SK-N-SH (cell line): ENCODE data around the gene CTXND1. TPM values are rescaled to one million over a fixed set of nuclear protein-coding genes. Genes with fewer than 3 reads are reported as not detected.

Experiments used
- CTCF ChIA-PET: fragments of 300-600, 350-600 bp; formaldehyde crosslinking; extraction: SDS; loops from one replicate; lab custom pipeline; 2021; lab: Yijun Ruan, JAX
- POLR2A ChIA-PET: fragments of 350-600 bp; sonication (Branson Sonifier 250); formaldehyde crosslinking; extraction: SDS; loops from one replicate; lab custom pipeline; 2020; ENCODE audit warnings: antibody characterized with exemption, inconsistent platforms; lab: Yijun Ruan, JAX
- DNase-seq: peaks from one replicate; pipeline ENCODE4 v3.0.0; 2012
- H2AFZ ChIP-seq: fragments of 200-600 bp; sonication (generic); 2 replicates; pipeline ENCODE4 v1.8.1; 2016; ENCODE audit warnings: antibody characterized with exemption, mild to moderate bottlenecking, low read depth
- H3F3A ChIP-seq: fragments of 200-600 bp; sonication (generic); replicated peaks from 2 replicates; pipeline ENCODE3; 2016; ENCODE audit warnings: antibody characterized with exemption, mild to moderate bottlenecking; ENCODE audit not compliant: insufficient read depth
- H3K27ac ChIP-seq, 2 experiments: fragments of 200-500 bp in 1 of 2; fragments of 200-600 bp in 1 of 2; sonication (Bioruptor generic) in 1 of 2; sonication (generic), shearing (Covaris generic) in 1 of 2; 2 replicates each; pipeline versions ENCODE4 v1.5.1 to v1.6.1; 2014 to 2016; ENCODE audit warnings: low read depth in 2 of 2, inconsistent platforms in 1 of 2, low read length in 1 of 2, mild to moderate bottlenecking in 1 of 2, mixed read lengths in 1 of 2
- H3K27me3 ChIP-seq: fragments of 200-600 bp; sonication (generic), shearing (Covaris generic); 2 replicates; pipeline ENCODE4 v1.6.1; 2016; ENCODE audit warnings: mixed run types; ENCODE audit not compliant: insufficient read depth
- H3K36me3 ChIP-seq, 2 experiments: fragments of 200-500 bp in 1 of 2; fragments of 200-600 bp in 1 of 2; sonication (Bioruptor generic) in 1 of 2; sonication (generic) in 1 of 2; replicated peaks in 1 of 2; 2 replicates each; pipeline versions ENCODE3 to v1.5.1; 2014 to 2016; ENCODE audit warnings: low read length in 1 of 2, mild to moderate bottlenecking in 1 of 2; ENCODE audit not compliant: insufficient read depth in 2 of 2, control insufficient read depth in 1 of 2
- H3K4me1 ChIP-seq, 2 experiments: fragments of 200-500 bp in 1 of 2; fragments of 200-600 bp in 1 of 2; sonication (Bioruptor generic) in 1 of 2; sonication (generic), shearing (Covaris generic) in 1 of 2; 2 replicates each; pipeline versions ENCODE4 v1.5.1 to v1.6.1; 2014 to 2016; ENCODE audit warnings: low read depth in 1 of 2, low read length in 1 of 2, mixed run types in 1 of 2; ENCODE audit not compliant: insufficient read depth in 2 of 2, control insufficient read depth in 1 of 2
- H3K4me2 ChIP-seq: fragments of 200-600 bp; sonication (generic), shearing (Covaris generic); 2 replicates; pipeline ENCODE4 v1.6.1; 2017; ENCODE audit warnings: mixed run types
- H3K4me3 ChIP-seq, 2 experiments: fragments of 200-500 bp in 1 of 2; fragments of 200-600 bp in 1 of 2; sonication (Bioruptor generic) in 1 of 2; sonication (generic), shearing (Covaris generic) in 1 of 2; 2 replicates each; pipeline versions ENCODE4 v1.5.1 to v1.8.1; 2014 to 2016; ENCODE audit warnings: low read depth in 2 of 2, inconsistent platforms in 1 of 2, low read length in 1 of 2, mild to moderate bottlenecking in 1 of 2, mixed read lengths in 1 of 2, moderate library complexity in 1 of 2
- H3K79me2 ChIP-seq: fragments of 200-600 bp; sonication (generic); 2 replicates; pipeline ENCODE4 v1.8.1; 2017; ENCODE audit warnings: mild to moderate bottlenecking; ENCODE audit not compliant: insufficient read depth
- H3K9ac ChIP-seq: fragments of 200-600 bp; sonication (generic); 2 replicates; pipeline ENCODE4 v1.6.1; 2017; ENCODE audit warnings: mixed run types
- H3K9me2 ChIP-seq: fragments of 200-600 bp; sonication (generic); 2 replicates; pipeline ENCODE4 v1.6.1; 2017; ENCODE audit warnings: mixed run types
- H3K9me3 ChIP-seq: fragments of 200-600 bp; sonication (generic); 2 replicates; pipeline ENCODE4 v1.6.1; 2017; ENCODE audit warnings: mixed run types, mild to moderate bottlenecking, moderate library complexity
- H4K20me1 ChIP-seq: fragments of 200-600 bp; sonication (generic); 2 replicates; pipeline ENCODE4 v1.6.1; 2017; ENCODE audit warnings: mild to moderate bottlenecking, mixed run types; ENCODE audit not compliant: insufficient read depth
- ELF1 ChIP-seq: IDR thresholded peaks from 2 replicates; pipeline ENCODE4 v1.4.0; 2012
- EZH2phosphoT487 ChIP-seq: fragments of 200-600 bp; sonication (generic); IDR thresholded peaks from 2 replicates; pipeline ENCODE4 v1.6.1; 2017; ENCODE audit warnings: low read depth, mixed run types, mild to moderate bottlenecking, antibody characterized with exemption, moderate library complexity, borderline replicate concordance
- FOSL2 ChIP-seq: IDR thresholded peaks from 2 replicates; pipeline ENCODE4 v1.4.0; 2012; ENCODE audit warnings: low read depth, mild to moderate bottlenecking, moderate library complexity, borderline replicate concordance
- FOXM1 ChIP-seq: IDR thresholded peaks from 2 replicates; pipeline ENCODE4 v1.4.0; 2012; ENCODE audit warnings: low read depth, mild to moderate bottlenecking
- GATA2 ChIP-seq: sonication (generic); formaldehyde crosslinking; IDR thresholded peaks from 2 replicates; pipeline ENCODE4 v1.5.0; 2020; ENCODE audit warnings: mild to moderate bottlenecking, missing genetic modification reagents
- PBX3 ChIP-seq: IDR thresholded peaks from 2 replicates; pipeline ENCODE4; 2012
- RAD21 ChIP-seq: IDR thresholded peaks from 2 replicates; pipeline ENCODE4 v1.6.1; 2012; ENCODE audit warnings: mild to moderate bottlenecking, low read length
- REST ChIP-seq: IDR thresholded peaks from 2 replicates; pipeline ENCODE4 v1.6.1; 2012; ENCODE audit warnings: mild to moderate bottlenecking, low read depth, low read length, moderate library complexity
- RFX5 ChIP-seq: IDR thresholded peaks from 2 replicates; pipeline ENCODE4 v1.6.1; 2012; ENCODE audit warnings: mild to moderate bottlenecking, improper control_type of control experiment, low read length
- RXRA ChIP-seq: IDR thresholded peaks from 2 replicates; pipeline ENCODE4 v1.4.0; 2012; ENCODE audit warnings: low read depth, mild to moderate bottlenecking, borderline replicate concordance
- SIN3A ChIP-seq: IDR thresholded peaks from 2 replicates; pipeline ENCODE4 v1.6.1; 2012; ENCODE audit warnings: low read depth, mild to moderate bottlenecking, low read length, moderate library complexity, borderline replicate concordance
- SMC3 ChIP-seq: IDR thresholded peaks from 2 replicates; pipeline ENCODE4 v1.6.1; 2012; ENCODE audit warnings: low read depth, low read length, improper control_type of control experiment
- TAF1 ChIP-seq: IDR thresholded peaks from 2 replicates; pipeline ENCODE4 v1.6.1; 2012; ENCODE audit warnings: low read depth, mild to moderate bottlenecking, low read length, moderate library complexity, borderline replicate concordance
- TCF12 ChIP-seq: IDR thresholded peaks from 2 replicates; pipeline ENCODE4 v1.4.0; 2012
- YY1 ChIP-seq: IDR thresholded peaks from 2 replicates; pipeline ENCODE4 v1.4.0; 2012; ENCODE audit warnings: low read depth, mild to moderate bottlenecking
- WGBS: methylation state at CpG from one replicate; pipeline ENCODE4 v1.1.6; 2017; ENCODE audit warnings: low lambda C conversion rate; 5-methylcytosine and 5-hydroxymethylcytosine counted together
- polyA plus RNA-seq, 3 experiments: library from polyadenylated mRNA; depleted of rRNA; stranded (reverse); fragments of >200 nt; gene quantifications; 2 replicates each; pipeline ENCODE4 v1.2.3, GENCODE V29; 2012

CTXND1 gene
- polyA plus RNA-seq, 1 of the 3 experiments (the other 2 are of a cell fraction) = not detected

GRCh38 chr15:80277147-80277546 lies 25.1 kb upstream of the CTXND1 start:
- 28% methylated on average over 4 of the region's 6 CpGs for WGBS
- Histone ChIP-seq H3K36me3 (no peaks in the 10 kb centered on the region), H3K27me3 (no peaks in the 10 kb centered on the region), H3K9me3 (no peaks in the 10 kb centered on the region), H2AFZ (no peak overlapping the region), H3K4me3 (no peak overlapping the region), H3K4me2 (no peak overlapping the region), H3K79me2 (no peaks in the 10 kb centered on the region), H3K27ac (no peak overlapping the region), H3F3A (no peaks in the 10 kb centered on the region), H3K9me2 (no peaks in the 10 kb centered on the region), H3K4me1 (no peaks in the 10 kb centered on the region), H4K20me1 (no peaks in the 10 kb centered on the region), H3K9ac (no peak overlapping the region)
- POLR2A ChIA-PET = no interaction called here
- TF ChIP-seq SIN3A = no peak
- no peak for TF ChIP-seq REST
- TF ChIP-seq TAF1 = no peak
- TF ChIP-seq RXRA = no peak
- no peak for TF ChIP-seq YY1
- TF ChIP-seq SMC3 = no peak
- TF ChIP-seq RAD21 = no peak
- TF ChIP-seq GATA2 (CRISPR knock-in tag) = no peak
- no peak for TF ChIP-seq FOXM1
- DNase-seq = no peak
- CTCF ChIA-PET = no interaction called here

GRCh38 chr15:80275961-80276360 lies 23.9 kb upstream of the CTXND1 start:
- H3K79me2 ChIP-seq = no peaks in the 10 kb centered on the region
- no peaks in the 10 kb centered on the region for H4K20me1 ChIP-seq
- no peaks in the 10 kb centered on the region for H3K36me3 ChIP-seq
- POLR2A ChIA-PET = no interaction called here
- no peaks in the 10 kb centered on the region for H3K4me1 ChIP-seq
- H3K9me3 ChIP-seq = no peaks in the 10 kb centered on the region
- no peak overlapping the region for H3K4me2 ChIP-seq
- H3F3A ChIP-seq = no peaks in the 10 kb centered on the region
- TF ChIP-seq ELF1 = 0 out of 2 replicates have a peak, but pooled peaks have one; percentile 26
- TF ChIP-seq EZH2phosphoT487 = no peak
- TF ChIP-seq TCF12 = 0 out of 2 replicates have a peak, but pooled peaks have one; percentile 6
- no peak for TF ChIP-seq RFX5
- peak; percentile 46 for TF ChIP-seq PBX3
- peak; percentile 42; the same call in 1 of the 2 replicates for TF ChIP-seq FOSL2
- CTCF ChIA-PET = interaction anchor here (1.1 to 1.7 kb wide), 2 partner anchors 17 to 21 kb away, joined by 3 to 5 read pairs; no protein-coding TSS in a partner anchor
- WGBS = 41% methylated on average over 3 of the region's 3 CpGs
- H3K9me2 ChIP-seq = no peaks in the 10 kb centered on the region
- H3K27me3 ChIP-seq = 0 out of 2 replicates have a peak, but pooled peaks cover under 1% of the 10 kb centered on the region
- H3K9ac ChIP-seq = no peak overlapping the region
- H3K27ac ChIP-seq = no peak overlapping the region
- no peak overlapping the region for H3K4me3 ChIP-seq
- DNase-seq = no peak
- H2AFZ ChIP-seq = no peak overlapping the region
